Measurements from ENCODE around the gene IMMP2L. TPM values are rescaled to one million over a fixed set of nuclear protein-coding genes. Genes with fewer than 3 reads are reported as not detected.

Gene IMMP2L
- total and polyA plus RNA-seq, 2 of the 4 experiments (the other 2 are of a cell fraction): 5.8 to 9.3 TPM

GRCh38 chr7:111090846-111091245 lies 471.4 kb downstream of the IMMP2L start, which contains the start of gene LRRN3:
TSS of gene LRRN3 (plus strand) at chr7:111091127. CDS start at chr7:111122773, 31,646 bp downstream.
- ChIA-PET CTCF (interaction anchor here (0.6 kb wide), 1 partner anchor 75 kb away, joined by 3 read pairs; no protein-coding TSS in a partner anchor), POLR2A (ENCODE audit: unreplicated experiment) (no interaction called here)
- Histone ChIP-seq H4K5ac (ENCODE audit: low read depth, low read length) (peak within 1 kb of the TSS; percentile 38; the same call in 1 of the 2 replicates), H3K4me2 (ENCODE audit: low read depth, low read length) (peak within 1 kb of the TSS; percentile 69), H2BK20ac (ENCODE audit: low read depth, low read length) (peak within 1 kb of the TSS; percentile 50), H2BK5ac (ENCODE audit: low read depth, low read length, poor library complexity, severe bottlenecking) (peak within 1 kb of the TSS; percentile 22), H3K4me3 (ENCODE audit: insufficient read depth, low read depth, low read length) (peak within 1 kb of the TSS; percentile 39), H3K18ac (ENCODE audit: low read depth, low read length) (peak within 1 kb of the TSS; percentile 40; the same call in 1 of the 2 replicates), H2AFZ (replicated peaks; ENCODE audit: low read length, poor library complexity) (peak within 1 kb of the TSS; percentile 83), H3K9me1 (ENCODE audit: insufficient read depth, low read length) (no peaks in the 10 kb centered on the region), H3K4me1 (ENCODE audit: control insufficient read depth, insufficient read depth, low read length) (no peaks in the 10 kb centered on the region), H3K79me1 (ENCODE audit: low read depth in 1 of 2, low read length in 2 of 2) (peaks cover 5 to 6% of the 10 kb centered on the region in 2 experiments; a peak in 1 of 4 replicates), H4K91ac (ENCODE audit: insufficient read depth, low read depth, low read length) (peak within 1 kb of the TSS; percentile 6; the same call in 1 of the 2 replicates), H3K9me3 (ENCODE audit: control insufficient read depth, insufficient read depth, low read length) (no peaks in the 10 kb centered on the region), H2BK15ac (ENCODE audit: low read depth, low read length) (no peak within 1 kb of the TSS; the same call in 2 of the 3 replicates), H3K36me3 (ENCODE audit: control insufficient read depth, insufficient read depth, low read length) (no peaks in the 10 kb centered on the region), H4K8ac (ENCODE audit: low read depth in 2 of 2, low read length in 2 of 2) (peak within 1 kb of the TSS in 1 of 2 experiments; percentile 34; a peak in 1 of 4 replicates), H4K20me1 (ENCODE audit: insufficient read depth, low read length) (no peaks in the 10 kb centered on the region), H2AK5ac (ENCODE audit: low read depth, low read length) (no peak within 1 kb of the TSS), H3K14ac (replicated peaks; ENCODE audit: low read depth, low read length) (peak within 1 kb of the TSS; percentile 61), H3K4ac (ENCODE audit: low read depth, low read length) (peak within 1 kb of the TSS; percentile 84), H2AK9ac (replicated peaks; ENCODE audit: low read depth, low read length, poor library complexity) (no peak within 1 kb of the TSS), H3K9ac (ENCODE audit: low read depth, low read length) (peak within 1 kb of the TSS; percentile 45), H3K27me3 (ENCODE audit: control insufficient read depth, insufficient read depth, low read length) (no peaks in the 10 kb centered on the region), H3K27ac (ENCODE audit: insufficient read depth, low read length) (peak within 1 kb of the TSS; percentile 17; the same call in 1 of the 2 replicates), H2BK120ac (ENCODE audit: low read depth, low read length) (peak within 1 kb of the TSS; percentile 68), H3K56ac (ENCODE audit: extremely low read depth, insufficient read depth, low read length) (peak within 1 kb of the TSS; percentile 62; the same call in 1 of the 2 replicates), H3K23ac (ENCODE audit: low read depth, low read length) (peak within 1 kb of the TSS; percentile 54)
- ATAC-seq (ENCODE audit: low read depth) (peak; percentile 97), DNase-seq (peak; percentile 61)
- in situ Hi-C loops (cut with MboI; ENCODE audit: low sequenced_read_pairs) (loop anchor here (5.0 to 10.0 kb wide), 2 partner anchors 396 to 644 kb away; no protein-coding TSS in a partner anchor), dilution Hi-C loops (cut with HindIII; ENCODE audit: low sequenced_read_pairs, unreplicated experiment) (no loop called here), intact Hi-C loops (cut with micrococcal nuclease) (loop anchor here (10.0 kb wide), 2 partner anchors 556 to 646 kb away; no protein-coding TSS in a partner anchor)
- no CpG with 5 or more reads among the region's 6 CpGs for WGBS, 2 experiments (ENCODE audit: extremely low coverage in 2 of 2, insufficient read length in 1 of 2)
- no peak for TF ChIP-seq RAD21 (IDR thresholded peaks at IDR 0.05; ENCODE audit: low read length)
- TF ChIP-seq FOS (IDR thresholded peaks at IDR 0.05; ENCODE audit: low read depth, low read length): no peak
- no peak for TF ChIP-seq ELK1 (IDR thresholded peaks at IDR 0.05; ENCODE audit: borderline replicate concordance, low read depth, low read length)
- TF ChIP-seq BHLHE40 (IDR thresholded peaks at IDR 0.05; ENCODE audit: low read depth, low read length): no peak
- no peak for TF ChIP-seq USF2 (IDR thresholded peaks at IDR 0.05; ENCODE audit: low read depth, low read length)
- TF ChIP-seq POLR2A (IDR thresholded peaks at IDR 0.05; ENCODE audit: low read depth, low read length): no peak
- TF ChIP-seq MAFK (IDR thresholded peaks at IDR 0.05; ENCODE audit: low read depth, low read length): no peak
- no peak for TF ChIP-seq CHD1 (IDR thresholded peaks at IDR 0.05; ENCODE audit: low read depth, low read length)
- BruUV-seq (replicated peaks): no TSS peak
